Measurements from ENCODE around the gene HOXC9. TPM values are rescaled to one million over a fixed set of nuclear protein-coding genes. Genes with fewer than 3 reads are reported as not detected.
A peak's percentile ranks its signal among the peaks of the same experiment; 100 is the strongest.

Gene HOXC9
- total and polyA plus RNA-seq, 2 of the 8 experiments (the other 6 are each of a cell fraction or from before 2014, with no cell fraction given): not detected

- Histone ChIP-seq H4K20me1 (replicated peaks in 1 of 2; ENCODE audit: control insufficient read depth in 1 of 2, insufficient read depth in 2 of 2, low read length in 2 of 2) (peaks cover 9 to 23% of the 10 kb centered on the region in 2 experiments), H3K23ac (ENCODE audit: insufficient read length) (no peak overlapping the region), H2BK120ac (replicated peaks; ENCODE audit: low read depth, low read length) (no peak overlapping the region), H2AK5ac (ENCODE audit: low read depth, low read length) (no peak overlapping the region), H4K5ac (ENCODE audit: insufficient read length, low read depth, low read length) (no peak overlapping the region), H3K9ac (replicated peaks in 1 of 4; ENCODE audit: extremely low read depth in 1 of 4, low read depth in 3 of 4, low read length in 3 of 4) (no peak overlapping the region), H3K4me1 (replicated peaks in 1 of 4; ENCODE audit: control insufficient read depth in 3 of 4, insufficient read depth in 4 of 4, low read length in 3 of 4) (peaks cover 0 to 5% (median 0%) of the 10 kb centered on the region in 4 experiments; a peak in 4 of 7 replicates), H3K36me3 (ENCODE audit: control insufficient read depth in 2 of 4, insufficient read depth in 4 of 4, low read length in 3 of 4) (peaks cover 0 to 5% (median 0%) of the 10 kb centered on the region in 4 experiments; a peak in 1 of 8 replicates), H3K4me2 (ENCODE audit: insufficient read depth in 1 of 2, low read depth in 2 of 2, low read length in 2 of 2) (no peak overlapping the region), H3K27ac (ENCODE audit: low read depth, low read length) (no peak overlapping the region), H4K8ac (ENCODE audit: extremely low read depth, insufficient read depth, low read length) (no peak overlapping the region; the same call in 1 of the 2 replicates), H3K27me3 (replicated peaks in 1 of 4; ENCODE audit: control insufficient read depth in 3 of 4, extremely low read depth in 1 of 4, insufficient read depth in 3 of 4, low read length in 3 of 4) (peaks cover 96 to 100% (median 99%) of the 10 kb centered on the region in 4 experiments), H2BK12ac (ENCODE audit: low read depth, low read length) (no peak overlapping the region), H3K23me2 (ENCODE audit: low read depth, low read length) (no peaks in the 10 kb centered on the region), H3K4ac (replicated peaks; ENCODE audit: insufficient read length, low read depth, low read length) (no peak overlapping the region), H3K4me3 (ENCODE audit: extremely low read depth in 1 of 4, insufficient read depth in 2 of 4, low read depth in 3 of 4, low read length in 4 of 4) (no peak overlapping the region), H2BK5ac (ENCODE audit: low read depth, low read length) (no peak overlapping the region), H2AFZ (ENCODE audit: low read length) (no peak overlapping the region), H3K14ac (ENCODE audit: insufficient read length) (no peak overlapping the region), H2BK15ac (ENCODE audit: low read length) (no peak overlapping the region), H2BK20ac (ENCODE audit: low read length) (no peak overlapping the region), H3K79me2 (ENCODE audit: control insufficient read depth in 1 of 2, insufficient read depth in 2 of 2, low read length in 2 of 2) (no peaks in the 10 kb centered on the region), H3K56ac (replicated peaks; ENCODE audit: insufficient read length, low read depth, low read length) (no peak overlapping the region), H4K91ac (replicated peaks; ENCODE audit: insufficient read length, low read length) (no peak overlapping the region), H3K9me3 (ENCODE audit: insufficient read depth in 2 of 2, low read depth in 1 of 2, low read length in 1 of 2) (no peaks in the 10 kb centered on the region; a peak in 2 of 4 replicates), H3K18ac (ENCODE audit: extremely low read depth, low read length) (no peak overlapping the region), H3K79me1 (ENCODE audit: low read depth, low read length) (no peaks in the 10 kb centered on the region)
- ChIA-PET POLR2A (ENCODE audit: partially characterized antibody) (no interaction called here), CTCF (ENCODE audit: partially characterized antibody) (interaction anchor here (1.1 to 20.0 kb wide), 7 partner anchors 8 to 290 kb away, joined by 3 to 339 read pairs (median 4); partner anchors contain the start of gene SMUG1)
- WGBS, 2 experiments (ENCODE audit: extremely low coverage in 1 of 2, insufficient coverage in 1 of 2, insufficient read length in 1 of 2, insufficient replicate concordance in 2 of 2, low coverage in 1 of 2, low lambda C conversion rate in 2 of 2, missing lambda C conversion rate in 1 of 2): 62% methylated on average over 14 of the region's 14 CpGs; no CpG with 5 or more reads in 1 of the 2 experiments
- DNase-seq (ENCODE audit: low read depth in 1 of 2, low spot score in 2 of 2): no peak
- FAIRE-seq: no peak
- TF ChIP-seq CTCF (IDR thresholded peaks at IDR 0.05; ENCODE audit: control extremely low read depth in 1 of 3, insufficient read depth in 1 of 3, low read depth in 1 of 3, low read length in 3 of 3): no peak
- peak; percentile 80 for TF ChIP-seq EZH2 (IDR thresholded peaks at IDR 0.05; ENCODE audit: low read depth, low read length, severe bottlenecking)
- no peak for TF ChIP-seq RFX5 (IDR thresholded peaks at IDR 0.05; ENCODE audit: borderline replicate concordance, low read depth, low read length)
- TF ChIP-seq GTF2F1 (IDR thresholded peaks at IDR 0.05; ENCODE audit: borderline replicate concordance, low read depth, low read length): no peak
- no peak for TF ChIP-seq SIN3A (conservative IDR thresholded peaks at IDR 0.05 in 1 of 2, IDR thresholded peaks at IDR 0.05 in 1 of 2; ENCODE audit: low read depth in 1 of 2, low read length in 2 of 2)
- no peak for TF ChIP-seq SIRT6 (IDR thresholded peaks at IDR 0.05; ENCODE audit: low read length)
- no peak for TF ChIP-seq BACH1 (IDR thresholded peaks at IDR 0.05; ENCODE audit: low read length)
- TF ChIP-seq SIX5 (IDR thresholded peaks at IDR 0.05; ENCODE audit: low read depth, low read length): no peak
These were observed 36.8 kb downstream of the HOXC9 start for GRCh38 chr12:54036620-54037359.
